Caki2 (cell line): ENCODE measurements around the gene KLHDC8B. TPM values are rescaled to one million over a fixed set of nuclear protein-coding genes. Genes with fewer than 3 reads are reported as not detected.
"Not testable (repeated sequence)": the region's sequence is repeated elsewhere in the genome, so short reads cannot be mapped to it uniquely, and the experiment has no call there.

Experiments used
- DNase-seq: peaks from one replicate; pipeline ENCODE4 v3.0.0-alpha.2; 2015; ENCODE audit warnings: low read depth
- in situ Hi-C: cut with HindIII; loops from 2 replicates; pipeline ENCODE4 v1.10.0; 2016; ENCODE audit warnings: low sequenced_read_pairs, low pct_unique_long_range_greater_than_20kb, mixed read lengths
- total RNA-seq: library from RNA; depleted of rRNA; stranded (reverse); fragments of >200 nt; shearing (Covaris generic); gene quantifications from 2 replicates; pipeline ENCODE4 v1.2.3, GENCODE V29; 2014; ENCODE audit warnings: low replicate concordance; rRNA removed

The KLHDC8B gene
- total RNA-seq, 1 experiment from 2014 or later = 14.8 TPM

- in situ Hi-C loops = no loop called here
Measured at GRCh38 chr3:49219132-49219531, 47.7 kb downstream of the KLHDC8B start.

GRCh38 chr3:49220985-49221563, 49.7 kb downstream of the KLHDC8B start:
- in situ Hi-C loops, DNase-seq: not testable (repeated sequence)

More at GRCh38 chr3:49219132-49219531, 47.7 kb downstream of the KLHDC8B start:
- DNase-seq = no peak

GRCh38 chr3:49222002-49222401, 50.6 kb downstream of the KLHDC8B start:
- in situ Hi-C loops = no loop called here
- DNase-seq = no peak

Other genes with a start within 250 kb of the KLHDC8B start
- gene P4HTM, start 181.4 kb upstream of the KLHDC8B start, total RNA-seq = 65.2 and 72.9 TPM in 2 replicates
- 38.0 and 38.2 TPM in 2 replicates for gene WDR6, start 164.2 kb upstream of the KLHDC8B start, total RNA-seq
- 63.4 and 69.7 TPM in 2 replicates for gene DALRD3, start 153.0 kb upstream of the KLHDC8B start, total RNA-seq
- gene NDUFAF3, start 149.5 kb upstream of the KLHDC8B start, total RNA-seq = 170 and 175 TPM in 2 replicates
- gene IMPDH2, start 142.2 kb upstream of the KLHDC8B start, total RNA-seq = 222 and 291 TPM in 2 replicates
- gene QRICH1, start 77.5 kb upstream of the KLHDC8B start, total RNA-seq = 88.8 and 107 TPM in 2 replicates
- gene QARS1, start 66.8 kb upstream of the KLHDC8B start, total RNA-seq = 241 and 326 TPM in 2 replicates
- 37.0 and 42.1 TPM in 2 replicates for gene USP19, start 50.8 kb upstream of the KLHDC8B start, total RNA-seq
- 98.6 and 112 TPM in 2 replicates for gene LAMB2, start 38.5 kb upstream of the KLHDC8B start, total RNA-seq
- gene CCDC71, start 5.3 kb upstream of the KLHDC8B start, total RNA-seq = 22.9 and 31.2 TPM in 2 replicates
- gene C3orf62, start 105.6 kb downstream of the KLHDC8B start, total RNA-seq = 0.14 TPM in 1 of 2 replicates, not detected in the other
- gene USP4, start 168.5 kb downstream of the KLHDC8B start, total RNA-seq = 22.6 and 32.2 TPM in 2 replicates
- gene GPX1, start 186.8 kb downstream of the KLHDC8B start, total RNA-seq = 420 and 481 TPM in 2 replicates
- 417 and 435 TPM in 2 replicates for gene RHOA, start 240.4 kb downstream of the KLHDC8B start, total RNA-seq
- gene TCTA, start 240.8 kb downstream of the KLHDC8B start, total RNA-seq = 23.8 and 28.5 TPM in 2 replicates